SK-N-SH (cell line): Measurements from ENCODE around the gene OBSCN. TPM values are rescaled to one million over a fixed set of nuclear protein-coding genes. Genes with fewer than 3 reads are reported as not detected.

Source experiments
- CTCF ChIA-PET: fragments of 300-600, 350-600 bp; formaldehyde crosslinking; extraction: SDS; loops from one replicate; lab custom pipeline; 2021; lab: Yijun Ruan, JAX
- POLR2A ChIA-PET: fragments of 350-600 bp; sonication (Branson Sonifier 250); formaldehyde crosslinking; extraction: SDS; loops from one replicate; lab custom pipeline; 2020; ENCODE audit warnings: antibody characterized with exemption, inconsistent platforms; lab: Yijun Ruan, JAX
- DNase-seq: peaks from one replicate; pipeline ENCODE4 v3.0.0; 2012
- H2AFZ ChIP-seq: fragments of 200-600 bp; sonication (generic); 2 replicates; pipeline ENCODE4 v1.8.1; 2016; ENCODE audit warnings: antibody characterized with exemption, mild to moderate bottlenecking, low read depth
- H3F3A ChIP-seq: fragments of 200-600 bp; sonication (generic); replicated peaks from 2 replicates; pipeline ENCODE3; 2016; ENCODE audit warnings: antibody characterized with exemption, mild to moderate bottlenecking; ENCODE audit not compliant: insufficient read depth
- H3K27ac ChIP-seq, 2 experiments: fragments of 200-500 bp in 1 of 2; fragments of 200-600 bp in 1 of 2; sonication (Bioruptor generic) in 1 of 2; sonication (generic), shearing (Covaris generic) in 1 of 2; 2 replicates each; pipeline versions ENCODE4 v1.5.1 to v1.6.1; 2014 to 2016; ENCODE audit warnings: low read depth in 2 of 2, inconsistent platforms in 1 of 2, low read length in 1 of 2, mild to moderate bottlenecking in 1 of 2, mixed read lengths in 1 of 2
- H3K27me3 ChIP-seq: fragments of 200-600 bp; sonication (generic), shearing (Covaris generic); 2 replicates; pipeline ENCODE4 v1.6.1; 2016; ENCODE audit warnings: mixed run types; ENCODE audit not compliant: insufficient read depth
- H3K36me3 ChIP-seq, 2 experiments: fragments of 200-500 bp in 1 of 2; fragments of 200-600 bp in 1 of 2; sonication (Bioruptor generic) in 1 of 2; sonication (generic) in 1 of 2; replicated peaks in 1 of 2; 2 replicates each; pipeline versions ENCODE3 to v1.5.1; 2014 to 2016; ENCODE audit warnings: low read length in 1 of 2, mild to moderate bottlenecking in 1 of 2; ENCODE audit not compliant: insufficient read depth in 2 of 2, control insufficient read depth in 1 of 2
- H3K4me1 ChIP-seq, 2 experiments: fragments of 200-500 bp in 1 of 2; fragments of 200-600 bp in 1 of 2; sonication (Bioruptor generic) in 1 of 2; sonication (generic), shearing (Covaris generic) in 1 of 2; 2 replicates each; pipeline versions ENCODE4 v1.5.1 to v1.6.1; 2014 to 2016; ENCODE audit warnings: low read depth in 1 of 2, low read length in 1 of 2, mixed run types in 1 of 2; ENCODE audit not compliant: insufficient read depth in 2 of 2, control insufficient read depth in 1 of 2
- H3K4me2 ChIP-seq: fragments of 200-600 bp; sonication (generic), shearing (Covaris generic); 2 replicates; pipeline ENCODE4 v1.6.1; 2017; ENCODE audit warnings: mixed run types
- H3K4me3 ChIP-seq, 2 experiments: fragments of 200-500 bp in 1 of 2; fragments of 200-600 bp in 1 of 2; sonication (Bioruptor generic) in 1 of 2; sonication (generic), shearing (Covaris generic) in 1 of 2; 2 replicates each; pipeline versions ENCODE4 v1.5.1 to v1.8.1; 2014 to 2016; ENCODE audit warnings: low read depth in 2 of 2, inconsistent platforms in 1 of 2, low read length in 1 of 2, mild to moderate bottlenecking in 1 of 2, mixed read lengths in 1 of 2, moderate library complexity in 1 of 2
- H3K79me2 ChIP-seq: fragments of 200-600 bp; sonication (generic); 2 replicates; pipeline ENCODE4 v1.8.1; 2017; ENCODE audit warnings: mild to moderate bottlenecking; ENCODE audit not compliant: insufficient read depth
- H3K9ac ChIP-seq: fragments of 200-600 bp; sonication (generic); 2 replicates; pipeline ENCODE4 v1.6.1; 2017; ENCODE audit warnings: mixed run types
- H3K9me2 ChIP-seq: fragments of 200-600 bp; sonication (generic); 2 replicates; pipeline ENCODE4 v1.6.1; 2017; ENCODE audit warnings: mixed run types
- H3K9me3 ChIP-seq: fragments of 200-600 bp; sonication (generic); 2 replicates; pipeline ENCODE4 v1.6.1; 2017; ENCODE audit warnings: mixed run types, mild to moderate bottlenecking, moderate library complexity
- H4K20me1 ChIP-seq: fragments of 200-600 bp; sonication (generic); 2 replicates; pipeline ENCODE4 v1.6.1; 2017; ENCODE audit warnings: mild to moderate bottlenecking, mixed run types; ENCODE audit not compliant: insufficient read depth
- GATA2 ChIP-seq: sonication (generic); formaldehyde crosslinking; IDR thresholded peaks from 2 replicates; pipeline ENCODE4 v1.5.0; 2020; ENCODE audit warnings: mild to moderate bottlenecking, missing genetic modification reagents
- IRF3 ChIP-seq: fragments of 150-350 bp; IDR thresholded peaks from 2 replicates; pipeline ENCODE4 v1.6.1; 2016; ENCODE audit warnings: mild to moderate bottlenecking, low read depth, low read length
- JUND ChIP-seq: IDR thresholded peaks from 2 replicates; pipeline ENCODE4 v1.4.0; 2012
- MEF2A ChIP-seq: IDR thresholded peaks from 2 replicates; pipeline ENCODE4 v1.4.0; 2012; ENCODE audit warnings: low read depth, borderline replicate concordance
- NFIC ChIP-seq: IDR thresholded peaks from 2 replicates; pipeline ENCODE4 v1.4.0; 2012; ENCODE audit warnings: borderline replicate concordance
- PBX3 ChIP-seq: IDR thresholded peaks from 2 replicates; pipeline ENCODE4; 2012
- POLR2AphosphoS5 ChIP-seq: IDR thresholded peaks from 2 replicates; pipeline ENCODE4 v1.6.1; 2012; ENCODE audit warnings: low read depth, low read length
- REST ChIP-seq: IDR thresholded peaks from 2 replicates; pipeline ENCODE4 v1.6.1; 2012; ENCODE audit warnings: mild to moderate bottlenecking, low read depth, low read length, moderate library complexity
- USF1 ChIP-seq: IDR thresholded peaks from 2 replicates; pipeline ENCODE4 v1.4.0; 2012; ENCODE audit warnings: low read depth, borderline replicate concordance
- WGBS: methylation state at CpG from one replicate; pipeline ENCODE4 v1.1.6; 2017; ENCODE audit warnings: low lambda C conversion rate; 5-methylcytosine and 5-hydroxymethylcytosine counted together
- polyA plus RNA-seq, 3 experiments: library from polyadenylated mRNA; depleted of rRNA; stranded (reverse); fragments of >200 nt; gene quantifications; 2 replicates each; pipeline ENCODE4 v1.2.3, GENCODE V29; 2012

The OBSCN gene
- polyA plus RNA-seq, 1 of the 3 experiments (the other 2 are of a cell fraction), result 4.0 TPM

- no peak for DNase-seq
- Histone ChIP-seq H2AFZ (no peak overlapping the region), H3K27me3 (no peaks in the 10 kb centered on the region), H3K79me2 (no peaks in the 10 kb centered on the region), H3K4me1 (no peaks in the 10 kb centered on the region), H3K36me3 (no peaks in the 10 kb centered on the region), H3K9me2 (no peaks in the 10 kb centered on the region), H3K9ac (no peak overlapping the region), H3K27ac (no peak overlapping the region), H3K4me3 (no peak overlapping the region), H3F3A (no peaks in the 10 kb centered on the region), H3K4me2 (no peak overlapping the region), H3K9me3 (no peaks in the 10 kb centered on the region), H4K20me1 (no peaks in the 10 kb centered on the region)
- ChIA-PET CTCF (interaction anchor here (0.6 to 1.0 kb wide), 2 partner anchors 9 to 26 kb away, joined by 3 read pairs; no protein-coding TSS in a partner anchor), POLR2A (no interaction called here)
- 79% methylated on average over 20 of the region's 37 CpGs for WGBS
- no peak for TF ChIP-seq MEF2A
Measured at GRCh38 chr1:228350831-228351781, 143.3 kb downstream of the OBSCN start.

- H2AFZ ChIP-seq, result no peak overlapping the region
- no peaks in the 10 kb centered on the region for H3K4me1 ChIP-seq
- no peak overlapping the region for H3K4me3 ChIP-seq
- H3F3A ChIP-seq, result no peaks in the 10 kb centered on the region
- no peak overlapping the region for H3K4me2 ChIP-seq
- no peak overlapping the region for H3K27ac ChIP-seq
- H3K79me2 ChIP-seq, result no peaks in the 10 kb centered on the region
- no peak overlapping the region for H3K9ac ChIP-seq
- WGBS, result 64% methylated on average over 3 of the region's 13 CpGs
- H3K9me2 ChIP-seq, result no peaks in the 10 kb centered on the region
- H3K27me3 ChIP-seq, result no peaks in the 10 kb centered on the region
- H3K36me3 ChIP-seq, result no peaks in the 10 kb centered on the region
- no peak for DNase-seq
- no peaks in the 10 kb centered on the region for H4K20me1 ChIP-seq
- POLR2A ChIA-PET, result no interaction called here
- TF ChIP-seq GATA2, result no peak
- no peak for TF ChIP-seq USF1
- TF ChIP-seq MEF2A, result no peak
- TF ChIP-seq, all 33 proteins: peak for 0
- H3K9me3 ChIP-seq, result no peaks in the 10 kb centered on the region
- CTCF ChIA-PET, result interaction anchor here (1.0 kb wide), 1 partner anchor 26 kb away, joined by 3 read pairs; no protein-coding TSS in a partner anchor
Measured at GRCh38 chr1:228351850-228352249, 144.0 kb downstream of the OBSCN start.

- Histone ChIP-seq H3K79me2 (no peaks in the 10 kb centered on the region), H3K4me2 (no peak overlapping the region), H3K27ac (no peak overlapping the region), H3K36me3 (no peaks in the 10 kb centered on the region), H3F3A (no peaks in the 10 kb centered on the region), H3K9ac (no peak overlapping the region), H2AFZ (no peak overlapping the region), H3K9me3 (no peaks in the 10 kb centered on the region), H3K4me1 (no peaks in the 10 kb centered on the region), H3K9me2 (no peaks in the 10 kb centered on the region), H3K4me3 (no peak overlapping the region), H3K27me3 (no peaks in the 10 kb centered on the region), H4K20me1 (no peaks in the 10 kb centered on the region)
- 86% methylated on average over 8 of the region's 29 CpGs for WGBS
- ChIA-PET CTCF (interaction anchor here (1.0 to 1.7 kb wide), 2 partner anchors 18 to 28 kb away, joined by 3 to 4 read pairs; no protein-coding TSS in a partner anchor), POLR2A (no interaction called here)
- no peak for DNase-seq
- no peak for TF ChIP-seq NFIC
- TF ChIP-seq GATA2, result no peak
- no peak for TF ChIP-seq POLR2AphosphoS5
- no peak for TF ChIP-seq REST
- no peak for TF ChIP-seq USF1
- TF ChIP-seq MEF2A, result no peak
- TF ChIP-seq PBX3, result no peak
- TF ChIP-seq IRF3, result no peak
- no peak for TF ChIP-seq JUND
Measured at GRCh38 chr1:228352677-228353481, 145.0 kb downstream of the OBSCN start.
